IgD-negative memory B cell (primary cell): ENCODE data around the gene ZDHHC12. TPM values are rescaled to one million over a fixed set of nuclear protein-coding genes. Genes with fewer than 3 reads are reported as not detected.
"Not testable (repeated sequence)": the region's sequence is repeated elsewhere in the genome, so short reads cannot be mapped to it uniquely, and the experiment has no call there.

Source experiments
- H3K27ac Mint-ChIP-seq, 3 donors: one replicate each; pipeline ENCODE4 v1.8.0; 2020 to 2022; ENCODE audit warnings: mild to moderate bottlenecking in 3 of 3, mixed read lengths in 3 of 3, moderate library complexity in 1 of 3
- H3K27me3 Mint-ChIP-seq: one replicate; pipeline ENCODE4 v1.8.0; 2021; ENCODE audit warnings: mixed read lengths
- H3K36me3 Mint-ChIP-seq: one replicate; pipeline ENCODE4 v1.8.0; 2020; ENCODE audit warnings: mild to moderate bottlenecking, mixed read lengths
- H3K4me1 Mint-ChIP-seq, 3 donors: one replicate each; pipeline ENCODE4 v1.8.0; 2020 to 2022; ENCODE audit warnings: mixed read lengths in 3 of 3, mild to moderate bottlenecking in 1 of 3
- H3K4me3 Mint-ChIP-seq, 4 donors: one replicate each; pipeline ENCODE4 v1.8.0; 2020 to 2022; ENCODE audit warnings: mild to moderate bottlenecking in 4 of 4, mixed read lengths in 4 of 4, moderate library complexity in 3 of 4
- H3K9me3 Mint-ChIP-seq, 3 donors: one replicate each; pipeline ENCODE4 v1.8.0; 2020 to 2021; ENCODE audit warnings: mixed read lengths in 3 of 3, mild to moderate bottlenecking in 1 of 3
- polyA plus RNA-seq: library from polyadenylated mRNA; unstranded; fragments of 300-500 nt; fragmentation: Illumina TruSeq; gene quantifications from one replicate; pipeline ENCODE4 v1.2.3, GENCODE V29; 2021

Gene ZDHHC12
- polyA plus RNA-seq, 1 donor from 2014 or later = 55.3 TPM

DNA sequence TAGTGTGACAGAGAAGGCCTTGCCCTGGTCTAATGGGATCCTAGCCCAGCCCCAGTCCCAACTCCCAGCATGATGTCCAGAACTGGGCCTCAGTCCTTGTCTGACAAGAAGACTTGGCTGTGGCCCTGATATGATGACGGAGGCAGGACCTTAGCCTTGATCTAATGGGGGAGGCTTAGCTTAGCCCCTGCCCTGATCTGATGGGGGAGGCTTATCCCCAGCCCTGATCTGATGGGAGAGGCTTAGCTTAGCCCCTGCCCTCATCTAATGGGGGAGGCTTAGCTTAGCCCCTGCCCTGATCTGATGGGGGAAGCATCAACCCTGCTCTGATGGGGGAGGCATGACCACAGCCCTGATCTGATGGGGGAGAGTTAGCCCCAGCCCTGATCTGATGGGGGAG, 17.9 kb downstream of the ZDHHC12 start:
- no peaks in the 10 kb centered on the region for H3K27me3 Mint-ChIP-seq
- H3K4me1 Mint-ChIP-seq = peaks cover 0 to 10% (median 4%) of the 10 kb centered on the region in 3 donors
- peak overlapping the region in 1 of 4 donors; percentile 29 for H3K4me3 Mint-ChIP-seq
- H3K27ac Mint-ChIP-seq = peak overlapping the region in 1 of 3 donors; percentile 63
- H3K36me3 Mint-ChIP-seq = no peaks in the 10 kb centered on the region
- no peaks in the 10 kb centered on the region for H3K9me3 Mint-ChIP-seq

DNA sequence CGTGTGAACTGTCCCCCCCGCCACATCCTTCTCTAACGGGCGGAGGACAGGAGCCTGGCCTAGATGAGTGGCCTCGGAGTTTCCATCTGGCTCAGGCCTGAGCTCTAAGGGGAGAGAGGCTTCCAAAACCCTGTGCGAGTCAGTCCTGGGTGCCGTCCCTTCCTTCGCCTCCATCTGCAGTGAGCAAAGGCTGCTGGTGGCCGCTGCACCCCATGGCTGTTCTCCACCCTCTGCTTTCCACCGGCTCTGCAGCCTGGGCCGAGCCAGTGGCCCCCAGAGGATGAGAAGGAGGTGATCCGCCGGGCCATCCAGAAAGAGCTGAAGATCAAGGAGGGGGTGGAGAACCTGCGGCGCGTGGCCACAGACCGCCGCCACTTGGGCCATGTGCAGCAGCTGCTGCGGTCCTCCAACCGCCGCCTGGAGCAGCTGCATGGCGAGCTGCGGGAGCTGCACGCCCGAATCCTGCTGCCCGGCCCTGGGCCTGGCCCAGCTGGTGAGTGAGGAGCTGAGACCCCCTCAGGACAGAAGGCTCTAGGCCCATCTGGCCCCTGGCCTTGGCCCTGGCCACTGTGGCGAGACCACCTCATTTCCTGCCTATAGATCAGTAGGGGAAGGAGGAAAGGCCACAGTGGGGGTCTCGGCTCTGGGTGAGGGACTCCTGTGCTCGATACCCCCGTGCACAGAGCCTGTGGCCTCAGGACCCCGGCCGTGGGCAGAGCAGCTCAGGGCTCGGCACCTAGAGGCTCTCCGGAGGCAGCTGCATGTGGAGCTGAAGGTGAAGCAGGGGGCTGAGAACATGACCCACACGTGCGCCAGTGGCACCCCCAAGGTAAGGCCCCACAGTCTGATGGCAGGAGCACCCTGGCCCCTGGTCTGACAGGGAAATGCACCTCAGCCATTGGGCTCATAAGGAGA, 18.6 kb downstream of the ZDHHC12 start:
- Mint-ChIP-seq H3K4me3 (peak overlapping the region in 1 of 4 donors; percentile 61), H3K27me3 (no peaks in the 10 kb centered on the region), H3K36me3 (no peaks in the 10 kb centered on the region), H3K9me3 (no peaks in the 10 kb centered on the region), H3K4me1 (peaks cover 0 to 10% (median 4%) of the 10 kb centered on the region in 3 donors), H3K27ac (peak overlapping the region in 2 of 3 donors; percentile 67)

- Mint-ChIP-seq H3K36me3 (no peaks in the 10 kb centered on the region), H3K27ac (peak overlapping the region in 1 of 3 donors; percentile 16), H3K4me3 (peak overlapping the region in 2 of 4 donors; percentile 1 to 61), H3K27me3 (no peaks in the 10 kb centered on the region), H3K4me1 (peaks cover 0 to 10% (median 4%) of the 10 kb centered on the region in 3 donors), H3K9me3 (no peaks in the 10 kb centered on the region)
These were observed 19.6 kb downstream of the ZDHHC12 start for GRCh38 chr9:128704356-128704670.

DNA sequence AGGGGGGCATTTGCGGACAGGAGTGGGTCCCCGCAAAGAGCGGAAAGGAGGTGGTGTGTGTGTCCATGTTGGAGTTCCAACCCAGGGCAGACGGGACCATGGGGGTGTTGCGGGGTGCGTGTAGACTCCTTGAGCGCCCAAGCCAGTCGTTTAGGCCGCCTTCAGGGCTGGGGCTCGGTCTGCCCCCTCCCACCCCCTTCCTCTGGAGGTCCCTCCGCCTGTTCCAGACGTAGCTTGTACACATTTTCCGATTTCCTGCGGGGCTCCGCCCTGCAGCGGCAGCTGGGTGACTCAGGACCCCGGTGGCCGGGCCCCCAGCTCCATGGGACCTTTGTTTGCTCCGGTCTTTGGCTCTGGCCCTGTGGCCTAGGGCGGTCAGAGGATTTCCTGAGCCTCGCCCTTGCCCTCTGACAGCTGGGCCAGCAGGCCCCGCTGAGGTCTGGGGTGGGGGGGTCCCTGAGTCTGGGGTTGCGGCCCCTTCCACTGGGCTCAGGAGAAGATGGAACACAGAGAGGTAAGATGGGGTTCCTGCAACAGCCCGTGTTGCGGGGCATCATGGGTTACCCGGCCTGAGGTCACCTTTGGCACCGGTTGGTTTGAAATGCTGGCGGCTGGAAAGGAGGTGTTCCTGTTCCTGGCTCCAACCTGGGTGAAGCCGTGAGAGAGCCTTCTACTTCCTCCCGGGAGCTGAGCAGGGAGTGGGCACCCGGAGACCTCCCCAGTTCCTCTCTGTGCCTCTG, 20.1 kb downstream of the ZDHHC12 start:
- Mint-ChIP-seq H3K27ac (peak overlapping the region in 1 of 3 donors; percentile 16), H3K27me3 (no peaks in the 10 kb centered on the region), H3K9me3 (no peaks in the 10 kb centered on the region), H3K4me3 (peak overlapping the region; percentile 61 to 89 (median 76)), H3K4me1 (peaks cover 0 to 10% (median 4%) of the 10 kb centered on the region in 3 donors), H3K36me3 (no peaks in the 10 kb centered on the region)

- H3K9me3 Mint-ChIP-seq = no peaks in the 10 kb centered on the region
- peak overlapping the region; percentile 61 to 89 (median 84) for H3K4me3 Mint-ChIP-seq
- no peaks in the 10 kb centered on the region for H3K36me3 Mint-ChIP-seq
- peaks cover 0 to 10% (median 4%) of the 10 kb centered on the region in 3 donors for H3K4me1 Mint-ChIP-seq
- peak overlapping the region in 1 of 3 donors; percentile 53 for H3K27ac Mint-ChIP-seq
- H3K27me3 Mint-ChIP-seq = no peaks in the 10 kb centered on the region
These were observed 20.8 kb downstream of the ZDHHC12 start for GRCh38 chr9:128702949-128703615.

- Mint-ChIP-seq H3K9me3 (no peaks in the 10 kb centered on the region), H3K4me3 (peak within 1 kb of the TSS; percentile 79 to 97 (median 91)), H3K36me3 (no peaks in the 10 kb centered on the region), H3K27ac (peak within 1 kb of the TSS in 2 of 3 donors; percentile 53 to 94), H3K27me3 (no peaks in the 10 kb centered on the region), H3K4me1 (peaks cover 0 to 10% (median 4%) of the 10 kb centered on the region in 3 donors)
These were observed 21.4 kb downstream of the ZDHHC12 start, which contains the start of gene PKN3 for GRCh38 chr9:128702445-128702948. Gene PKN3, plus strand, starts transcription at chr9:128702503. Its CDS starts 413 bp downstream, at chr9:128702916.

DNA sequence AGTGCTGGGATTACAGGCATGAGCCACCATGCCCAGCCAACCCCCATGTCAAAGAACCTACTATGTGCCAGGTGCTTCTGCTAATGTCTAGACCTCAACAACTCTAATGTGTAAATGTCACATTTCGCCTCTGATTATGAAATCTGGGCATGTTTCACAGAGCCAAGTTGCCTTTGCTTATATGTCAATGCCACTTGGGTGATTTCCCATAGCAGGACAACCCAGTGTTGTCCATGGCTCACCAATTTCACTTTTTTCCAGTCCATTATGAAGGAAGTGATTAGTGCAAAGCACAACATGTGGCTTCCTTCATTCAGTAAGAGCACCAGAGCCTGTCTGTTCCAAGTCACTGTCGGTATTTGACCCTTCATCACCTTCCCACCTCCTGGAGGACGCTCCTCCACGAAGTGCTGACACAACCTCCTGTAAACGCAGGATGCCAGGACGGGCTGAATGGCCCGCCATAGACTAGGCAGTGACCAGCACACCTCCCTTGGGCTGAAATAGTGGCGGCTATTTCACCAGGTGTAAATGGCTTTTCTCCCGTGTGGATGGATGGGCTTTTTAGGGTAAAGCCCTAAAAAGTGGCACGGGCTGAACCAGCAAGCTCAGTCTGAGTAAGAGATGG, 22.6 kb downstream of the ZDHHC12 start:
- Mint-ChIP-seq H3K9me3 (no peaks in the 10 kb centered on the region), H3K27ac (no peak overlapping the region), H3K27me3 (no peaks in the 10 kb centered on the region), H3K36me3 (no peaks in the 10 kb centered on the region), H3K4me3 (peak overlapping the region in 3 of 4 donors; percentile 22 to 97 (median 41)), H3K4me1 (peaks cover 0 to 10% (median 4%) of the 10 kb centered on the region in 3 donors)

DNA sequence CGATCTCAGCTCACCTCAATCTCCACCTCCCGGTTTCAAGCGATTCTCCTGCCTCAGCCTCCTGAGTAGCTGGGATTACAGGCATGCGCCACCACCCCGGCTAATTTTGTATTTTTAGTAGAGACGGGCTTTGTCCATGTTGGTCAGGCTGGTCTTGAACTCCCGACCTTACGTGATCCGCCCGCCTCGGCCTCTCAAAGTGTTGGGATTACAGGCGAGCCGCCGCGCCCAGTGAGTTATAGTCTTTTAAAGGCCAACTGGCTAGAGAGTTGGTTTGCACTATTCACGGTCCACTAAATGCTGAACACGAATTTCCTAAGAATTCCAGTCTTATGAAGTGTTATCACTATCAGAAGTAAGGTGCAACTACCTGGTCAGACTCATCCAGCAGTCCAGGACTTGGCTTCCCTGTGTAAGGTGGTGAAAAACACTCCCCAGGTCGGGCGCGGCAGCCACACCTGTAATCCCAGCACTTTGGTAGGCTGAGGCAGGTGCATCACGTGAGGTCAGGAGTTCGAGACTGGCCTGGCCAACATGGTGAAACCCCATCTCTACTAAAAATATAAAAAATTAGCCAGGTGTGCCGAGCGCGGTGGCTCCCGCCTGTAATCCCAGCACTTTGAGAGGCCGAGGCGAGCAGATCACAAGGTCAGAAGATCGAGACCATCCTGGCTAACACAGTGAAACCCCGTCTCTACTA, 24.7 kb downstream of the ZDHHC12 start:
- not testable (repeated sequence) for H3K9me3 Mint-ChIP-seq, H3K27ac Mint-ChIP-seq

GRCh38 chr9:128696923-128697707, 26.8 kb downstream of the ZDHHC12 start:
- Mint-ChIP-seq H3K4me3 (peak overlapping the region in 1 of 4 donors; percentile 20), H3K9me3 (no peaks in the 10 kb centered on the region), H3K27me3 (no peaks in the 10 kb centered on the region), H3K36me3 (no peaks in the 10 kb centered on the region), H3K27ac (no peak overlapping the region), H3K4me1 (peaks cover 0 to 10% (median 3%) of the 10 kb centered on the region in 3 donors)

More for the DNA sequence above, 24.7 kb downstream of the ZDHHC12 start:
- H3K36me3 Mint-ChIP-seq, H3K27me3 Mint-ChIP-seq, H3K4me3 Mint-ChIP-seq, H3K4me1 Mint-ChIP-seq: not testable (repeated sequence)

GRCh38 chr9:128694344-128694743, 29.6 kb downstream of the ZDHHC12 start:
- Mint-ChIP-seq H3K36me3 (peaks cover 2% of the 10 kb centered on the region), H3K4me3 (no peak overlapping the region), H3K27ac (no peak overlapping the region), H3K4me1 (peaks cover 7 to 16% (median 10%) of the 10 kb centered on the region in 3 donors), H3K27me3 (no peaks in the 10 kb centered on the region), H3K9me3 (peaks cover 0 to 2% (median 0%) of the 10 kb centered on the region in 3 donors)

- not testable (repeated sequence) for H3K27me3 Mint-ChIP-seq, H3K36me3 Mint-ChIP-seq
- H3K4me3 Mint-ChIP-seq = peak overlapping the region in 1 of 4 donors; percentile 11
These were observed 30.2 kb downstream of the ZDHHC12 start for GRCh38 chr9:128693738-128694137.

DNA sequence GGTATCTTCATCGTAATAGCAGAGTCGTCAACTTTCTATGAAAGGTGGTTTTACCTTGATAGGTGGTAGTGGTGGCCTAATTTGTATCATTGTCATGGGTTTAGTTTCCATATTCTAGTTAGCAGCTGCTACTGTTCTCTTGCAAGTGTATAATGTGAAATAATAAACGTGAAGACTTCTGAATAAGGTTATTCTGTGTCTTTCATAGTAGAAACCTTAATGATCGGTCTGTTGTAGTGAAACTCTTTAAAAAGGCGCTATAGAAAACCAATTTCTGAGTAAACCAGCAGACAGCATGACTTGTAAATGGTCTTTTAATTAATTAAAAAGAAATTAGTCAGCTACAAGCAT, 33.3 kb downstream of the ZDHHC12 start:
- H3K36me3 Mint-ChIP-seq = peaks cover 2% of the 10 kb centered on the region
- H3K4me3 Mint-ChIP-seq = peak overlapping the region; percentile 89 to 100 (median 98)
- H3K27ac Mint-ChIP-seq = peak overlapping the region; percentile 88 to 95 (median 94)
- peaks cover 0 to 2% (median 0%) of the 10 kb centered on the region in 3 donors for H3K9me3 Mint-ChIP-seq
- no peaks in the 10 kb centered on the region for H3K27me3 Mint-ChIP-seq
- H3K4me1 Mint-ChIP-seq = peaks cover 20 to 33% (median 28%) of the 10 kb centered on the region in 3 donors

More at GRCh38 chr9:128693738-128694137, 30.2 kb downstream of the ZDHHC12 start:
- Mint-ChIP-seq H3K27ac (peak overlapping the region in 1 of 3 donors; percentile 45), H3K4me1 (peaks cover 7 to 16% (median 10%) of the 10 kb centered on the region in 3 donors)
- not testable (repeated sequence) for H3K9me3 Mint-ChIP-seq
